ENCODE results near the gene HIVEP1.

GRCh38 chr6:12007887-12008286 is 4.2 kb upstream of the HIVEP1 start:
- TF ChIP-seq CTCF (IDR thresholded peaks at IDR 0.05) = no peak
- TF ChIP-seq POLR2A (IDR thresholded peaks at IDR 0.05) = no peak
